Type B pancreatic cell (in vitro differentiated cells): ENCODE results near the gene ILF2. TPM values are rescaled to one million over a fixed set of nuclear protein-coding genes. Genes with fewer than 3 reads are reported as not detected.
"Not testable (repeated sequence)": the region's sequence is repeated elsewhere in the genome, so short reads cannot be mapped to it uniquely, and the experiment has no call there.

Experiments used
- DNase-seq: peaks from one replicate; pipeline ENCODE4 v3.0.0; 2021; ENCODE audit warnings: mixed read lengths; ENCODE audit not compliant: unreplicated experiment; ENCODE audit errors: extremely low spot score
- H3K27ac Mint-ChIP-seq: 2 replicates; pipeline ENCODE4 v1.8.0; 2021; ENCODE audit warnings: mild to moderate bottlenecking, mixed read lengths
- H3K27me3 Mint-ChIP-seq: 2 replicates; pipeline ENCODE4 v1.8.0; 2021; ENCODE audit warnings: mixed read lengths
- H3K36me3 Mint-ChIP-seq: 2 replicates; pipeline ENCODE4 v1.8.0; 2021; ENCODE audit warnings: mixed read lengths
- H3K4me1 Mint-ChIP-seq: one replicate; pipeline ENCODE4 v1.8.0; 2021; ENCODE audit warnings: mixed read lengths; ENCODE audit not compliant: unreplicated experiment
- H3K4me3 Mint-ChIP-seq: 2 replicates; pipeline ENCODE4 v1.8.0; 2021; ENCODE audit warnings: mild to moderate bottlenecking, mixed read lengths
- H3K9me3 Mint-ChIP-seq: 2 replicates; pipeline ENCODE4 v1.8.0; 2021; ENCODE audit warnings: mixed read lengths
- total RNA-seq: library from RNA; stranded (reverse); gene quantifications from 2 replicates; pipeline ENCODE4 v1.2.1, GENCODE V29; 2021; ENCODE audit warnings: low replicate concordance
- TF ChIP-seq, protein P1 (sequence below): fragments of 200-600 bp; sonication (generic); conservative IDR thresholded peaks from 2 replicates; pipeline ENCODE4 v1.5.0; 2021; ENCODE audit warnings: antibody characterized with exemption, mild to moderate bottlenecking

ILF2 gene
- total RNA-seq, 1 donor from 2014 or later: 291 TPM

DNA sequence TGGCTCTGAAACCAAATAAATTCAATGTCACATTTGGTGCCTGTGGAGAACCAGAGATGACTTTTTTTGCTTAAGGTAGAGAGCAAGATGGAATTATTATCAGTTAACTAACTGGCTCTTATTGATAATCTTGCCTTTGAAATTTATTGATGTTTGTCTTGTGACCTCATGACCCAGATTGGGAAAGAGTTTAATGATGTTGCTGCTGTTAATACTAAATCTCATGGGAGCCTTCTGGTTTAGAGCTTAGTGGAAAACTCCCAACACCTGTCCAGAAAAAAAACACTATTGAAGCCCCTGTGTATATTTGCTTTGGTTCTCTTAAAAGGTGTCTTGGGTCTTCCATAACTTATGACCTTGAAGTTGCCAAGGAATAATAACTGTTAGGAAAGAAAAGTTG, 27.0 kb downstream of the ILF2 start:
- H3K27me3 Mint-ChIP-seq: no peaks in the 10 kb centered on the region
- no peak overlapping the region for H3K4me3 Mint-ChIP-seq
- no peak overlapping the region for H3K27ac Mint-ChIP-seq
- no peaks in the 10 kb centered on the region for H3K9me3 Mint-ChIP-seq
- H3K4me1 Mint-ChIP-seq: no peaks in the 10 kb centered on the region
- DNase-seq: no peak
- H3K36me3 Mint-ChIP-seq: peaks cover 44% of the 10 kb centered on the region
- TF ChIP-seq, protein P1, sequence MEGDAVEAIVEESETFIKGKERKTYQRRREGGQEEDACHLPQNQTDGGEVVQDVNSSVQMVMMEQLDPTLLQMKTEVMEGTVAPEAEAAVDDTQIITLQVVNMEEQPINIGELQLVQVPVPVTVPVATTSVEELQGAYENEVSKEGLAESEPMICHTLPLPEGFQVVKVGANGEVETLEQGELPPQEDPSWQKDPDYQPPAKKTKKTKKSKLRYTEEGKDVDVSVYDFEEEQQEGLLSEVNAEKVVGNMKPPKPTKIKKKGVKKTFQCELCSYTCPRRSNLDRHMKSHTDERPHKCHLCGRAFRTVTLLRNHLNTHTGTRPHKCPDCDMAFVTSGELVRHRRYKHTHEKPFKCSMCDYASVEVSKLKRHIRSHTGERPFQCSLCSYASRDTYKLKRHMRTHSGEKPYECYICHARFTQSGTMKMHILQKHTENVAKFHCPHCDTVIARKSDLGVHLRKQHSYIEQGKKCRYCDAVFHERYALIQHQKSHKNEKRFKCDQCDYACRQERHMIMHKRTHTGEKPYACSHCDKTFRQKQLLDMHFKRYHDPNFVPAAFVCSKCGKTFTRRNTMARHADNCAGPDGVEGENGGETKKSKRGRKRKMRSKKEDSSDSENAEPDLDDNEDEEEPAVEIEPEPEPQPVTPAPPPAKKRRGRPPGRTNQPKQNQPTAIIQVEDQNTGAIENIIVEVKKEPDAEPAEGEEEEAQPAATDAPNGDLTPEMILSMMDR: no peak

DNA sequence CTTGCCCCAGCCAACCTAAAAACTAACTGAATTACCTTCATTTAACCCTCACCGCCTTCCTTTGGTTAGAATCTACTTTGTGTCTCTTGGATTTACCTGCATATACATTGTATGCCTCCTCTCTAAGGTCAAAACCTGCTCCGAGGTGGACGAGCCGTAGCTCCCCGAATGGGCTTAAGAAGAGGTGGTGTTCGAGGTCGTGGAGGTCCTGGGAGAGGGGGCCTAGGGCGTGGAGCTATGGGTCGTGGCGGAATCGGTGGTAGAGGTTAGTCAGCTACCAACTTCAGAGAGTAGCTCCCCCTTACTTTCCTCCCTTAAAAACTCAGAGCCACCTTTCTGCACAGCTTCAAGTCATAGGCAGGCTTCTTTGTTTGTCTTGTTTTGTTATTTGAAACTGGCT, 27.7 kb downstream of the ILF2 start:
- DNase-seq: no peak
- Mint-ChIP-seq H3K4me1 (no peaks in the 10 kb centered on the region), H3K27ac (no peak overlapping the region), H3K36me3 (peaks cover 44% of the 10 kb centered on the region), H3K4me3 (no peak overlapping the region), H3K27me3 (no peaks in the 10 kb centered on the region), H3K9me3 (no peaks in the 10 kb centered on the region)
- TF ChIP-seq, protein P1: no peak

DNA sequence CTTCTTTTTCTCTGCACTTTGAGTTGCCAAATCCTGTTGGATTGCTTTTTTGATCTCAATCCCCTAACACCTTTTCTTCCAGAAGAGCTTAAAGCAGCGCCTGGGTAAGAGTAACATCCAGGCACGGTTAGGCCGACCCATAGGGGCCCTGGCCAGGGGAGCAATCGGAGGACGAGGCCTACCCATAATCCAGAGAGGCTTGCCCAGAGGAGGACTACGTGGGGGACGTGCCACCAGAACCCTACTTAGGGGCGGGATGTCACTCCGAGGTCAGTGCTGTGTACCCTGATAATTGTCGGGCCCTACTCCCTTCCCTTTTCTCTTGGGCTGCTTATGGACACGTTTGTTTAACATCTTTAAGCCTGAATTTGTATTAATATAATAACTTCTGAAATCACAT, 28.6 kb downstream of the ILF2 start:
- H3K27ac Mint-ChIP-seq: no peak overlapping the region
- TF ChIP-seq, protein P1: no peak

DNA sequence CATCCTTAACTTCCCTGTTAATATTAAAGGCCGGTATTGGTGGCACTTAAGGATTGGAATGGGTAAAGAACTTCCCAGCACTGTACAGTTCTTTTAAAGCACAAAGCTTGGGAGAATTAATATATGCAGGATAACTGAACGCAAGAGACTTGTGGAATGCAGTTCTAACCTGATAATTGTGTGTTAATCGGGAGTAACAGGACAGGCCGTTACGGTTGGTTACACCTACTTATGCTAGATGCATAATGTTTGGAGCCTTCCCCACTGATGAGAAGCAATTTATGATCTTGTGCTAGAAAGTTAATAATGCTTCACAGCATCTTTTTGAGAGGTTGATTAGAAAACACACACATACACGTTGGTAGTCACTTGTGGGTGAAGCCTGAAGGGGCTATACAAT, 29.9 kb downstream of the ILF2 start:
- peaks cover 10% of the 10 kb centered on the region for H3K4me1 Mint-ChIP-seq
- TF ChIP-seq, protein P1: no peak

More for the DNA sequence above, 28.6 kb downstream of the ILF2 start:
- Mint-ChIP-seq H3K27me3 (no peaks in the 10 kb centered on the region), H3K4me3 (no peak overlapping the region), H3K9me3 (no peaks in the 10 kb centered on the region), H3K4me1 (peaks cover 4% of the 10 kb centered on the region), H3K36me3 (peaks cover 50% of the 10 kb centered on the region)
- DNase-seq: no peak

DNA sequence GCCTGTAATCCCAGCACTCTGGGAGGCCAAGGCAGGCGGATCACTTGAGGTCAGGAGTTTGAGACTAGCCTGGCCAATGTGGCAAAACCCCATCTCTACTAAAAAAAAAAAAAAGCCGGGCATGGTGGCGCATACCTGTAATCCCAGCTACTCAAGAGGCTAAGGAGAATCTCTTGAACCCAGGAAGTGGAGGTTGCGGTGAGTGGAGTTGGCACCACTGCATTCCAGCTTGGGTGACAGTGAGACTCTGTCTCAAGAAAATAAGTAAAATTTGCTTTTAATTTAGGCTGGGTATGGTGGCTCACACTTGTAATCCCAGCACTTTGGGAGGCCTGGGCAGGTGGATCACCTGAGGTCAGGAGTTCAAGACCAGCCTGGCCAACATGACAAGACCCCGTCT, 30.6 kb downstream of the ILF2 start:
- not testable (repeated sequence) for H3K27ac Mint-ChIP-seq, H3K27me3 Mint-ChIP-seq, H3K4me3 Mint-ChIP-seq, H3K4me1 Mint-ChIP-seq, DNase-seq, H3K9me3 Mint-ChIP-seq
- H3K36me3 Mint-ChIP-seq: peaks cover 45% of the 10 kb centered on the region

More for the DNA sequence above, 29.9 kb downstream of the ILF2 start:
- DNase-seq: no peak
- H3K27ac Mint-ChIP-seq: peak overlapping the region; percentile 9
- no peaks in the 10 kb centered on the region for H3K27me3 Mint-ChIP-seq
- H3K9me3 Mint-ChIP-seq: no peaks in the 10 kb centered on the region
- peaks cover 51% of the 10 kb centered on the region for H3K36me3 Mint-ChIP-seq
- H3K4me3 Mint-ChIP-seq: no peak overlapping the region

DNA sequence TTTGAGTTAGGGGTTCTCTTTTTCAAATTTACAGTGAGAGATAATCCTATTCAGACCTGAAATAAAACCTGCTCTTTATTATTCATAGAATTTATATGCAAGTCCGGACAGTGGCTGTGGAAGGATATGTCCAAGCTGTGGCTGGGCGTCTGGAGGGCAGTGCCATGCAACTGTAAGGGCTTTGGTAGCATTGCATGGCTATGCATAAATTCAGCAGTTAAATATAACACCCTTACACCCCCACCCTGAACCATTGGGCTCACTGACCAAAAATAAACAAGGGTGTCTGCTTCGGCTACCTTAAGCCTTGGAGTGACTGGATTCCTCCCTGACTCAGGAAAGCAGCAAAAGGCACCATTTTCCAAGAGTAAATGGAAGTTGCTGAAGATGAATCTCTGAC, 31.5 kb downstream of the ILF2 start:
- Mint-ChIP-seq H3K27me3 (no peaks in the 10 kb centered on the region), H3K27ac (no peak overlapping the region), H3K36me3 (peaks cover 42% of the 10 kb centered on the region), H3K4me3 (no peak overlapping the region), H3K4me1 (peaks cover 13% of the 10 kb centered on the region), H3K9me3 (no peaks in the 10 kb centered on the region)
- TF ChIP-seq, protein P1: no peak
- DNase-seq: no peak
